IMR-90 (cell line): ENCODE results near the gene NF2. TPM values are rescaled to one million over a fixed set of nuclear protein-coding genes. Genes with fewer than 3 reads are reported as not detected.

Experiments used
- ATAC-seq: fragments of 200-7000 bp; cut with Tn5 transposase; 2 replicates; pipeline ENCODE4 v1.9.1; 2020; ENCODE audit warnings: low read depth, mild to moderate bottlenecking, moderate library complexity
- BruUV-seq: library from RNA; stranded (reverse); fragments of 400-500 nt; replicated peaks from 2 replicates; lab custom pipeline; 2021; lab: Mats Ljungman, UMichigan
- CTCF ChIA-PET: fragments of 300-600 bp; formaldehyde crosslinking; extraction: SDS; loops from one replicate; lab custom pipeline; 2021; ENCODE audit warnings: antibody characterized with exemption; lab: Yijun Ruan, JAX
- POLR2A ChIA-PET: fragments of 300-600 bp; sonication (Branson Sonifier 250); formaldehyde crosslinking; loops from one replicate; lab custom pipeline; 2022; ENCODE audit warnings: antibody characterized with exemption; ENCODE audit not compliant: unreplicated experiment; lab: Charles Lee
- DNase-seq: peaks from one replicate; pipeline ENCODE4 v3.0.0; 2013
- H2AFZ ChIP-seq: replicated peaks from 2 replicates; pipeline ENCODE3; 2013; ENCODE audit warnings: low read length, mild to moderate bottlenecking; ENCODE audit not compliant: poor library complexity
- H2AK5ac ChIP-seq: 2 replicates; pipeline ENCODE4 v1.6.1; 2013; ENCODE audit warnings: low read depth, low read length, inconsistent platforms
- H2AK9ac ChIP-seq: replicated peaks from 2 replicates; pipeline ENCODE3; 2013; ENCODE audit warnings: mild to moderate bottlenecking, low read depth, low read length, moderate library complexity; ENCODE audit not compliant: poor library complexity
- H2BK120ac ChIP-seq: 2 replicates; pipeline ENCODE4 v1.6.1; 2013; ENCODE audit warnings: low read depth, low read length, inconsistent platforms
- H2BK15ac ChIP-seq: 3 replicates; pipeline ENCODE4 v1.6.1; 2013; ENCODE audit warnings: low read depth, low read length, inconsistent platforms
- H2BK20ac ChIP-seq: 2 replicates; pipeline ENCODE4 v1.6.1; 2013; ENCODE audit warnings: low read depth, mild to moderate bottlenecking, inconsistent platforms, low read length, moderate library complexity
- H2BK5ac ChIP-seq: 2 replicates; pipeline ENCODE4 v1.6.1; 2013; ENCODE audit warnings: mild to moderate bottlenecking, low read depth, low read length, inconsistent platforms; ENCODE audit not compliant: poor library complexity, severe bottlenecking
- H3K14ac ChIP-seq: replicated peaks from 2 replicates; pipeline ENCODE4 v1.6.1; 2013; ENCODE audit warnings: low read depth, low read length, inconsistent platforms
- H3K18ac ChIP-seq: 2 replicates; pipeline ENCODE4 v1.6.1; 2013; ENCODE audit warnings: low read depth, low read length, control low read depth
- H3K23ac ChIP-seq: 2 replicates; pipeline ENCODE4 v1.6.1; 2013; ENCODE audit warnings: low read depth, low read length, inconsistent platforms
- H3K27ac ChIP-seq: 2 replicates; pipeline ENCODE4 v1.5.1; 2013; ENCODE audit warnings: mild to moderate bottlenecking, control low read depth, low read length; ENCODE audit not compliant: insufficient read depth
- H3K27me3 ChIP-seq: 2 replicates; pipeline ENCODE4 v1.6.1; 2013; ENCODE audit warnings: low read length; ENCODE audit not compliant: control insufficient read depth, insufficient read depth
- H3K36me3 ChIP-seq: 2 replicates; pipeline ENCODE4 v1.6.1; 2013; ENCODE audit warnings: low read length, mixed read lengths; ENCODE audit not compliant: control insufficient read depth, insufficient read depth
- H3K4ac ChIP-seq: 2 replicates; pipeline ENCODE4 v1.6.1; 2013; ENCODE audit warnings: low read depth, low read length, inconsistent platforms
- H3K4me1 ChIP-seq: 2 replicates; pipeline ENCODE4 v1.6.1; 2013; ENCODE audit warnings: low read length, mixed read lengths; ENCODE audit not compliant: control insufficient read depth, insufficient read depth
- H3K4me2 ChIP-seq: 2 replicates; pipeline ENCODE4 v1.6.1; 2013; ENCODE audit warnings: low read depth, mild to moderate bottlenecking, control low read depth, low read length, moderate library complexity
- H3K4me3 ChIP-seq: 2 replicates; pipeline ENCODE4 v1.5.1; 2013; ENCODE audit warnings: low read depth, mild to moderate bottlenecking, control low read depth, low read length, moderate library complexity; ENCODE audit not compliant: insufficient read depth
- H3K56ac ChIP-seq: 2 replicates; pipeline ENCODE4 v1.6.1; 2013; ENCODE audit warnings: low read length, inconsistent platforms; ENCODE audit not compliant: insufficient read depth; ENCODE audit errors: extremely low read depth
- H3K79me1 ChIP-seq, 2 experiments: 2 replicates each; pipeline ENCODE4 v1.6.1; 2013; ENCODE audit warnings: low read length in 2 of 2, inconsistent platforms in 1 of 2, low read depth in 1 of 2
- H3K9ac ChIP-seq: 2 replicates; pipeline ENCODE4 v1.6.1; 2013; ENCODE audit warnings: low read depth, low read length, control low read depth
- H3K9me1 ChIP-seq: 2 replicates; pipeline ENCODE4 v1.6.1; 2013; ENCODE audit warnings: low read length, inconsistent platforms; ENCODE audit not compliant: insufficient read depth
- H3K9me3 ChIP-seq: 2 replicates; pipeline ENCODE4 v1.6.1; 2013; ENCODE audit warnings: low read length; ENCODE audit not compliant: control insufficient read depth, insufficient read depth
- H4K20me1 ChIP-seq: 2 replicates; pipeline ENCODE4 v1.6.1; 2013; ENCODE audit warnings: low read length, inconsistent platforms; ENCODE audit not compliant: insufficient read depth
- H4K5ac ChIP-seq: 2 replicates; pipeline ENCODE4 v1.6.1; 2013; ENCODE audit warnings: mild to moderate bottlenecking, low read depth, low read length, control low read depth
- H4K8ac ChIP-seq, 2 experiments: 2 replicates each; pipeline ENCODE4 v1.6.1; 2013; ENCODE audit warnings: low read depth in 2 of 2, low read length in 2 of 2, control low read depth in 1 of 2, inconsistent platforms in 1 of 2
- H4K91ac ChIP-seq: 2 replicates; pipeline ENCODE4 v1.6.1; 2013; ENCODE audit warnings: low read depth, low read length, inconsistent platforms; ENCODE audit not compliant: insufficient read depth
- CEBPB ChIP-seq: IDR thresholded peaks from 2 replicates; pipeline ENCODE4 v1.6.1; 2012; ENCODE audit warnings: low read depth, low read length, improper control_type of control experiment
- NFE2L2 ChIP-seq: fragments of 150-350 bp; IDR thresholded peaks from 2 replicates; pipeline ENCODE4 v1.6.1; 2016; ENCODE audit warnings: low read depth, mild to moderate bottlenecking, low read length
- RCOR1 ChIP-seq: IDR thresholded peaks from 2 replicates; pipeline ENCODE4 v1.6.1; 2012; ENCODE audit warnings: mild to moderate bottlenecking, low read length, improper control_type of control experiment; ENCODE audit not compliant: insufficient replicate concordance
- WGBS, 2 experiments: methylation state at CpG; one replicate each; pipeline versions ENCODE4 v1.1.5 to v1.1.7; 2013; ENCODE audit warnings: missing lambda C conversion rate in 2 of 2; ENCODE audit not compliant: insufficient read length in 1 of 2; ENCODE audit errors: extremely low coverage in 2 of 2; 5-methylcytosine and 5-hydroxymethylcytosine counted together
- dilution Hi-C: fragments of 300-500 bp; cut with HindIII; formaldehyde crosslinking; loops from one replicate; pipeline ENCODE4 v1.14.3; 2018; ENCODE audit warnings: low sequenced_read_pairs; ENCODE audit not compliant: unreplicated experiment
- in situ Hi-C: fragments of 300-500 bp; cut with MboI; formaldehyde crosslinking; loops from 3 replicates; pipeline ENCODE4 v1.14.3; 2019; ENCODE audit warnings: low sequenced_read_pairs, inconsistent platforms, mixed read lengths
- intact Hi-C: fragments of 100-400 bp; cut with micrococcal nuclease; formaldehyde crosslinking; loops from 2 replicates; pipeline ENCODE4 v1.10.0; 2022
- polyA plus RNA-seq, 3 experiments: library from polyadenylated mRNA; depleted of rRNA; stranded (reverse); fragments of >200 nt; gene quantifications; 2 replicates each; pipeline ENCODE4 v1.2.3, GENCODE V29; 2012; ENCODE audit warnings: low replicate concordance in 1 of 3
- total RNA-seq: library from RNA; depleted of rRNA; stranded (reverse); fragments of >200 nt; gene quantifications from 2 replicates; pipeline ENCODE4 v1.2.3, GENCODE V29; 2012

The NF2 gene
- total and polyA plus RNA-seq, 2 of the 4 experiments (the other 2 are of a cell fraction) = 59.0 to 151 TPM

- Histone ChIP-seq H3K56ac (no peak overlapping the region), H4K91ac (no peak overlapping the region), H3K4me3 (no peak overlapping the region), H3K14ac (no peak overlapping the region), H3K27me3 (peaks cover 43% of the 10 kb centered on the region), H3K23ac (no peak overlapping the region), H3K79me1 (no peaks in the 10 kb centered on the region), H2BK120ac (no peak overlapping the region), H3K9me1 (no peaks in the 10 kb centered on the region), H2BK15ac (no peak overlapping the region), H2BK5ac (no peak overlapping the region), H3K9ac (no peak overlapping the region), H4K5ac (no peak overlapping the region), H4K20me1 (peaks cover 3% of the 10 kb centered on the region), H2AK5ac (no peak overlapping the region), H3K4ac (no peak overlapping the region), H2AK9ac (no peak overlapping the region), H2AFZ (no peak overlapping the region), H2BK20ac (no peak overlapping the region), H3K4me2 (no peak overlapping the region), H3K36me3 (peaks cover 2% of the 10 kb centered on the region; the same call in 1 of the 2 replicates), H4K8ac (no peak overlapping the region), H3K4me1 (no peaks in the 10 kb centered on the region; the same call in 1 of the 2 replicates), H3K27ac (no peak overlapping the region), H3K9me3 (no peaks in the 10 kb centered on the region), H3K18ac (no peak overlapping the region)
- dilution Hi-C loops = no loop called here
- TF ChIP-seq CEBPB = no peak
- TF ChIP-seq RCOR1 = no peak
- no peak for TF ChIP-seq NFE2L2
- intact Hi-C loops = no loop called here
- ChIA-PET CTCF (no interaction called here), POLR2A (no interaction called here)
- DNase-seq (no peak), ATAC-seq (no peak)
- WGBS, 2 experiments = 82% methylated on average over 3 of the region's 7 CpGs; no CpG with 5 or more reads in 1 of the 2 experiments
- no TSS peak for BruUV-seq
- in situ Hi-C loops = no loop called here
Measured at GRCh38 chr22:29726106-29726505, 122.7 kb downstream of the NF2 start.
